ENCODE data around the gene LASP1NB.
"Not testable (repeated sequence)": the region's sequence is repeated elsewhere in the genome, so short reads cannot be mapped to it uniquely, and the experiment has no call there.

Gene LASP1NB

GRCh38 chr17:38906460-38907228 is 18.8 kb upstream of the LASP1NB start:
- peaks cover 18 to 52% of the 10 kb centered on the region in 2 donors for H3K4me1 ChIP-seq (ENCODE audit: control insufficient read depth in 1 of 2, low read depth in 2 of 2)
- no peak overlapping the region for H3K4me3 ChIP-seq
- no peaks in the 10 kb centered on the region for H3K9me3 ChIP-seq
- H3K27me3 ChIP-seq (replicated peaks; ENCODE audit: insufficient read depth) = no peaks in the 10 kb centered on the region
- DNase-seq (ENCODE audit: low spot score) (no peak), ATAC-seq (ENCODE audit: insufficient number of reproducible peaks, low FRiP score, low read depth) (peak; percentile 22)
- no peak for TF ChIP-seq CTCF (IDR thresholded peaks at IDR 0.05)
- peaks cover 13% of the 10 kb centered on the region for H3K36me3 ChIP-seq
- peak overlapping the region; percentile 34 to 50 for H3K27ac ChIP-seq

- H3K4me1 ChIP-seq (ENCODE audit: control insufficient read depth in 1 of 2, low read depth in 2 of 2) = peaks cover 20 to 54% of the 10 kb centered on the region in 2 donors
- no peak for TF ChIP-seq CTCF (IDR thresholded peaks at IDR 0.05)
- H3K27ac ChIP-seq = peak overlapping the region; percentile 4 to 45
Observed at GRCh38 chr17:38907930-38908675, 17.3 kb upstream of the LASP1NB start.

GRCh38 chr17:38908676-38909181 is 16.7 kb upstream of the LASP1NB start:
- Histone ChIP-seq H3K27me3 (replicated peaks; ENCODE audit: insufficient read depth) (no peaks in the 10 kb centered on the region), H3K36me3 (peaks cover 7% of the 10 kb centered on the region), H3K9me3 (no peaks in the 10 kb centered on the region), H3K4me3 (no peak overlapping the region), H3K27ac (peak overlapping the region; percentile 4 to 45), H3K4me1 (ENCODE audit: control insufficient read depth in 1 of 2, low read depth in 2 of 2) (peaks cover 20 to 54% of the 10 kb centered on the region in 2 donors)
- TF ChIP-seq CTCF (IDR thresholded peaks at IDR 0.05) = no peak
- ATAC-seq (ENCODE audit: insufficient number of reproducible peaks, low FRiP score, low read depth) (no peak), DNase-seq (ENCODE audit: low spot score) (no peak)

More at GRCh38 chr17:38907930-38908675, 17.3 kb upstream of the LASP1NB start:
- Histone ChIP-seq H3K27me3 (replicated peaks; ENCODE audit: insufficient read depth) (no peaks in the 10 kb centered on the region), H3K4me3 (no peak overlapping the region), H3K36me3 (peaks cover 13% of the 10 kb centered on the region), H3K9me3 (no peaks in the 10 kb centered on the region)
- no peak for ATAC-seq (ENCODE audit: insufficient number of reproducible peaks, low FRiP score, low read depth)
- DNase-seq (ENCODE audit: low spot score) = no peak

- DNase-seq (ENCODE audit: low spot score) (no peak), ATAC-seq (ENCODE audit: insufficient number of reproducible peaks, low FRiP score, low read depth) (no peak)
- Histone ChIP-seq H3K9me3 (no peaks in the 10 kb centered on the region), H3K27ac (no peak overlapping the region), H3K4me3 (no peak overlapping the region), H3K36me3 (peaks cover 14% of the 10 kb centered on the region), H3K4me1 (ENCODE audit: control insufficient read depth in 1 of 2, low read depth in 2 of 2) (peaks cover 20 to 54% of the 10 kb centered on the region in 2 donors), H3K27me3 (replicated peaks; ENCODE audit: insufficient read depth) (no peaks in the 10 kb centered on the region)
- TF ChIP-seq CTCF (IDR thresholded peaks at IDR 0.05) = no peak
Observed at GRCh38 chr17:38910325-38910724, 15.1 kb upstream of the LASP1NB start.

GRCh38 chr17:38911081-38911730 is 14.2 kb upstream of the LASP1NB start:
- no peak for ATAC-seq (ENCODE audit: insufficient number of reproducible peaks, low FRiP score, low read depth)
- Histone ChIP-seq H3K27ac (no peak overlapping the region), H3K9me3 (no peaks in the 10 kb centered on the region), H3K4me3 (no peak overlapping the region), H3K36me3 (peaks cover 23% of the 10 kb centered on the region), H3K4me1 (ENCODE audit: control insufficient read depth in 1 of 2, low read depth in 2 of 2) (peaks cover 14 to 48% of the 10 kb centered on the region in 2 donors), H3K27me3 (replicated peaks; ENCODE audit: insufficient read depth) (no peaks in the 10 kb centered on the region)
- DNase-seq (ENCODE audit: low spot score) = no peak
- TF ChIP-seq CTCF (IDR thresholded peaks at IDR 0.05) = no peak

GRCh38 chr17:38911731-38912081 is 13.7 kb upstream of the LASP1NB start:
- not testable (repeated sequence) for H3K4me3 ChIP-seq; H3K27me3 ChIP-seq (replicated peaks; ENCODE audit: insufficient read depth); H3K9me3 ChIP-seq; ATAC-seq (ENCODE audit: insufficient number of reproducible peaks, low FRiP score, low read depth); DNase-seq (ENCODE audit: low spot score)
- Histone ChIP-seq H3K4me1 (ENCODE audit: control insufficient read depth in 1 of 2, low read depth in 2 of 2) (peaks cover 11 to 43% of the 10 kb centered on the region in 2 donors), H3K36me3 (peaks cover 28% of the 10 kb centered on the region), H3K27ac (peak overlapping the region; percentile 55 to 68)
